Measurements from ENCODE around the gene REC114.

Gene REC114

DNA sequence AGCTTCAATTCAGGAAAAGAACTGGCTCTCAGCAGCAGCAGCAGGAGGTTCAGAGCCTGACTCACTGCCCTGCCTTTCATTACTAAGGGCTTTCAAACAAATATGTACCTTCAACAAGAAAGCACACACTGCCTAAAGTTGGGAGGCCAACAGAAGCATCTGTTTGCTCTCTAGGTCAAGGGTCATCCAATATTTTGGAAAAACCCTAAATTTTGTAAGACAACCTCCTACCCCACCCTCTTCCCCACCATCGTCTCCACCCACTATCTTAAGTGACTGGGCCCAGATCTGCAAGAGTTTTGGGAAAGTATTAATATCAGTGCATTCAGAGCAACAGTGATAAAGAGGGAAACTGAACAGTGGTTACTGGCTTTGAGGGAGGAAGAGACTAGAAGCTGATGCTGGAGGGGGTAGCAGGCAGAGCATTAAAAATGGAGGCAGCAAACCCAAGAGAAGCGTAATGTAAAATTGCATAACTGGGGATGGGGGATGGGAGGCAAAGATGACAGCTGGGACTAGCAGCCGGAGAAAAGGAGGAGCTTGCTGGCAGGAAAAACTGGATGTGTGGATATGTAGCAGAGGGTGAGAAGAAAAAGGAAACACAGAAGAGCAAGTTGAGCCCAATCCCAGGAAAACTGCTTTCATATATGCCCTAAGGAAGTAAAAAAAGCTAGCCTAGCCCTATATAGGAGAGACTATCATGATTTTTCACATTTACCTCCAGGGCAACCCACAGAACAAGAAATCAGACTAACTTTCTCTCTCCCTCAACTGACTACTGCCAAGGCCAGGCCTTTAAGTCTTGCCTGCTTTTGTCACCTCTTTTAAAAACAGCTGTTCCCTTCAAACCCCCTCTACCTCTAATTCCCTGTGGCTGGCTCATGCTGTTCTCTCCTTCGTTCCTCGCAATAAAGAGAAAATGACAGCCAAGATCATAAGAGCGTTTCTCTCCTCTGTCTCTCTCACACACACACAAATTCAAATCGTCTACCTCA lies 158.8 kb downstream of the REC114 start:
- in situ Hi-C loops (cut with MboI; ENCODE audit: low sequenced_read_pairs) = no loop called here

DNA sequence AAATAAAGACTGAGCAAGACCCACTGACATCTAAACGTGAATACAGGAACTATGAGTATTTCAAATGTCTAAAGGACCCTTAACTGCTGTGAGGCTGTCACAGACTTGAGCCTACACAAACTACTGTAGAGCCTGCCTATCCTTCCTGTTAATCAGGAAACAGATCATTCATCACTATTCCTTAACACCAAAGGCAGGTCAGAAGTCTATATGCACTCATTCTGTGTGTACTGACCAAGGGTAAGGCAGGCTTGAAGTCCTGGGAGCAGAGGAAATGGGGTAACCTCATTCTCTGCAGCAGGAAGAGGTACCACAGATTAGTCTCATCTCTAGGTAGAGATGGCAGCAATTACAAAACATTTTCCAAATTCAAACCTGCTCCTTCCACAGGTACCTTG lies 159.5 kb downstream of the REC114 start:
- in situ Hi-C loops (cut with MboI; ENCODE audit: low sequenced_read_pairs) = no loop called here

DNA sequence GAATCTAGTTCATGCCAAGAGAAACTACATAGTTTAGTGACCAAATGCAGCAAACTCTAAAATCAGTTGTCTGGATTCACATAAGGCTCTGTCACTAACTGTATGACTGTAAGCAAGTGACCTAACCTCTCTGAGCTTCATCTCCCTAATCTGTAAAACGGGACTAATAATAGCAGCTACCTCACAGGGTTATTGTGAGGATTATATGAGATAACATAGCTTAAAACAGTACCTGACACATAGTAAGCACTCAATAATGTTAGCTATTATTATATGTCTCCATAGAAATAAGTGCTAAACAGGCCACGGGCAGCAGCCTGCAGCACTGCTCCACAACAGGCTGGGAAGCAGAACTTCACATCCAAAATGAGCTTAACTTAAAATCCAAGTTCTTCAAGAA lies 160.0 kb downstream of the REC114 start:
- in situ Hi-C loops (cut with MboI; ENCODE audit: low sequenced_read_pairs) = no loop called here

DNA sequence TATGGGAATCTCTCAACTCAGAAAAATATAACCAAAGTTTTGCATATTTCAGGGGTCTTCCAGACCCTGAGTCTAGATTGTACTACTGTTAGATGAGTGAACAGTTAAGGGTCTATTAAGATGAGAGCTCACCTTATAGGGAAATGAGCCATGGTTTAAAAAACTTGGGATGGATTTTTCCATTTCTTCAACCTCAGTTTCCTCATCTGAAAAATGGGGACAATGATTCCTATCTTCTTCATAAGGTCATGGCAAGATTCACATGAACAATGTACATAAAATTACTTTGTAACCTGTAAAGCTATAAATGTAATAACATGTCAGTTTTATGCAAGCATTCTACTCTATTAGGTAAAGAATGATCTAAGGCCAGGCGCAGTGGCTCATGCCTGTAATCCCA lies 161.5 kb downstream of the REC114 start:
- in situ Hi-C loops (cut with MboI; ENCODE audit: low sequenced_read_pairs) = no loop called here

DNA sequence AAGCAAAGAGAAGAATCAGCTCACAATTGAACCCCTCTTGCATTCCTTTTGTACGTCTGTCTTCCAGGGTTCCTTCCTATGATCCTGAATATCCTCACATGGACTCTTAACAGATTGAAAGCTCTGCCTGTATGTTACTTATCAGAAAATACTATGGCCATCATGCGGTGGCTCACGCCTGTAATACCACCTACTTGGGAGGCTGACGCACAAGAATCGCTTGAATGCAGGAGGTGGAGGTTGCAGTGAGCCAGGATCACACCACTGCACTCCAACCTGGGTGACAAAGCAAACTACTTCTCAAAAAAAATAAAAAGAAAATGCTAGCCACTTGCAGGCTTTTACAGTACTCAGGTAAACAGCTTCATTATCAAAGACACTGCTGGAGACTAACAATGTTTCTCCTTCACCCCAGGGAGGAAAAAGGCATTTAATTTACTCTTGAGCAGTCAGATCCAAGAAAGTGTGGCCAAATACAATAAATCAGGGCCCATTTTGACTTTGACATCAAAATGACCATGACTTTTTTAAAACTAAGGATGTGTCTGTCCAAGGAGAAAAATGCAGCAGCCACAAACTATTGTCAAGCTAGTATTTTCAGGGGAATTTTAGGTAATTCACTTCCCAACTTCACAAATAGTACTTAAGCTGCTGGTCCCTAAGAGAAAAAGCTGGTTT lies 162.9 kb downstream of the REC114 start:
- in situ Hi-C loops (cut with MboI; ENCODE audit: low sequenced_read_pairs) = no loop called here

DNA sequence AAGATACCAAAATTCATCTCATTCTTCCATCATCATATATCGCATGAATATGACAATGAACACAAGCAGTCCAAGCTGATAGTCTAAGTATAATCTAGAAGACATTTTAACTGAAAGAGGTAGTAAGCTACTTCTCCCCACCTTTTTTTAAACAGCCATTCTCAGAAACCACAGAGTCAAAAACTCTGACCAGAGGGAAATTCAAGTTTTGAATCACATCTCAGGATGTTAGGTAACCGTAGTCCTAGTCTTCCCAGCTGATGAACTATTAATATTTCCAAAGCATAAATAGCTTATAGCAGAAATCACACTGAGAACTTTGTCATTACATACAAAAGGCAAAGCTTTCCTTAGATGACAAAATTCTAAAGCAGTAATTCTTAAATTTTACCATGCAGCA lies 164.4 kb downstream of the REC114 start:
- in situ Hi-C loops (cut with MboI; ENCODE audit: low sequenced_read_pairs) = no loop called here

DNA sequence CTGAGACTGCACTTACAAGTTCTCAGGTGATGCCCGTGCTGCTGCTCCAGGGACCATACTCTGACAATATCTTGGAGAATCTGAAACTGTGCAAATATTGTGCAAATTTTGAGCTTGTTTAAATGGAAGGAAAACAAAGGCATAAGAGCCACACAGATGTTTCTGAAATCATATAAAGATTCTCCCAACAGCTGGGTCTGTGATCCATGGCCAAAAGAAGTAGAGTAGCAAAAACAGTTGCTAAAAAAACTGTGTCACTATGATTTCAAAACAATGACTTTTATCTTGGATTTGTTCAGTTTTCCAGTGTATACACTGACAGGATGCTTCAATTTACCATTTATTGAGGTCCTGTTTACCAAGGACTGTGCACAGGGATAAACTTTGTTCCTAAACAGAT lies 164.9 kb downstream of the REC114 start:
- in situ Hi-C loops (cut with MboI; ENCODE audit: low sequenced_read_pairs) = no loop called here

DNA sequence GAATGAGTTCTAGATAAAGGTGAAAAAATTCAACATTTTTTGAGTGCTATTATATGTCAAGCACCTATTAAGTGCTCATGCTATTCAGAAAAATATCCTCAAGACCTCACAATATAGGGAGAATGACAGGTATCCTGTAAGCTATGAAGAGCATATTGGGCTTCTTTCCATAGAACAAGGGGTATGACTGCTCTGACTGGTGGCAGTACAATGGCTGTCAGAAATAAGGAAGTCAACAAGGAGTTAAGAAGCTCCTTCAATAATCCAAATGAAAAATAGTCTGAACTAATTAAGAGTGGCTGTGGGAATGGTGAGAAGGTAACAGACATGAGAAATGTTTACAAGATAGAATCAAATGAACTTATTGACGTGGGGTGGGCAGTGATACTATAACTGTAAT lies 165.5 kb downstream of the REC114 start:
- in situ Hi-C loops (cut with MboI; ENCODE audit: low sequenced_read_pairs) = no loop called here

DNA sequence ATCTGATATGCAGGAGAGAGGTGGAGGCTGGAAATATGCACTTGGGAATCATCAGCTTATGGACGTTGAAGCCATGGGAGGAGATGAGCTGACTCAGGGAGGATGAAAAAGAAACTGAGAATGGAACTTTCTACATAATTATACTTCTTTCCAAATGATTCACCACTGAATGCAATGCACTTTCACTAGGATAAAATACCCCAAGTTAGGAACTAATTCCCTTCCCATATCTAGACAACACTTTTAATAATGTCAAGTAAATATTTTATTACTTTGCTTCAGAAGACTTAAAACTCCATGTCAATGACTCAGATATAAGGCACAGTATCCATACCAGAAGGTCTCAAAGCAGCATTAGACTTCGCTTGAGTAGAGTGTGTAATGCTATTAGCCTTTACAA lies 166.0 kb downstream of the REC114 start:
- in situ Hi-C loops (cut with MboI; ENCODE audit: low sequenced_read_pairs) = no loop called here
